HepG2 (cell line): ENCODE measurements around the gene OR6P1. TPM values are rescaled to one million over a fixed set of nuclear protein-coding genes. Genes with fewer than 3 reads are reported as not detected.

Experiments used
- ATAC-seq: fragments of 200-7000 bp; cut with Tn5 transposase; 3 replicates; pipeline ENCODE4 v1.9.1; 2020; ENCODE audit warnings: mild to moderate bottlenecking, moderate library complexity
- BruUV-seq: library from RNA; stranded (reverse); fragments of 400-500 nt; replicated peaks from 2 replicates; lab custom pipeline; 2021; lab: Mats Ljungman, UMichigan
- CTCF ChIA-PET: fragments of 300-600 bp; formaldehyde crosslinking; extraction: SDS; loops from one replicate; lab custom pipeline; 2021; ENCODE audit warnings: low total read pairs, inconsistent platforms, low intra/inter-chr PET ratio; lab: Yijun Ruan, JAX
- POLR2A ChIA-PET: fragments of 350-600 bp; sonication (Branson Sonifier 250); formaldehyde crosslinking; loops from one replicate; lab custom pipeline; 2020; ENCODE audit warnings: antibody characterized with exemption, inconsistent platforms; lab: Yijun Ruan, JAX
- DNase-seq: peaks from one replicate; pipeline ENCODE4 v3.0.0-alpha.2; 2015; ENCODE audit warnings: low spot score
- FAIRE-seq: peaks from 3 replicates; lab custom pipeline; 2011; peaks lifted over from hg19 to GRCh38; lab: Jason Lieb, UNC
- H2AFZ ChIP-seq: one replicate; pipeline ENCODE4 v1.6.1; 2011; ENCODE audit warnings: low read length, inconsistent platforms
- H3K27ac ChIP-seq: fragments of 300-600 bp; 3 replicates; pipeline ENCODE4 v1.8.0; 2011; ENCODE audit warnings: mixed run types, mild to moderate bottlenecking, mixed read lengths, low read length, inconsistent platforms; ENCODE audit not compliant: insufficient read depth; ENCODE audit errors: extremely low read length
- H3K27me3 ChIP-seq, 2 experiments: fragments of 200-600 bp in 1 of 2; 2 replicates in 1 of 2; 3 replicates in 1 of 2; pipeline versions ENCODE4 v1.6.0 to v1.8.0; 2011; ENCODE audit warnings: low read length in 2 of 2, mild to moderate bottlenecking in 2 of 2, moderate library complexity in 2 of 2, inconsistent platforms in 1 of 2; ENCODE audit not compliant: insufficient read depth in 2 of 2, control insufficient read depth in 1 of 2
- H3K36me3 ChIP-seq, 2 experiments: fragments of 200-600 bp in 1 of 2; replicated peaks in 1 of 2; 2 replicates in 1 of 2; 3 replicates in 1 of 2; pipeline versions ENCODE4 v1.5.1 to v1.8.0; 2011; ENCODE audit warnings: low read length in 2 of 2, inconsistent platforms in 1 of 2; ENCODE audit not compliant: insufficient read depth in 2 of 2, control insufficient read depth in 1 of 2
- H3K4me1 ChIP-seq: 2 replicates; pipeline ENCODE4 v1.5.1; 2012; ENCODE audit warnings: low read length, inconsistent platforms; ENCODE audit not compliant: insufficient read depth
- H3K4me2 ChIP-seq: 2 replicates; pipeline ENCODE4 v1.6.0; 2011; ENCODE audit warnings: low read depth, low read length, inconsistent platforms
- H3K4me3 ChIP-seq, 3 experiments: fragments of 200-600 bp in 1 of 3; sonication (generic), shearing (Covaris generic) in 1 of 3; replicated peaks in 1 of 3; 2 replicates each; pipeline ENCODE4 v1.5.1; 2011 to 2016; ENCODE audit warnings: low read length in 3 of 3, inconsistent platforms in 2 of 3, low read depth in 2 of 3, mild to moderate bottlenecking in 2 of 3, control low read depth in 1 of 3, mixed read lengths in 1 of 3; ENCODE audit not compliant: insufficient read depth in 1 of 3
- H3K79me2 ChIP-seq: one replicate; pipeline ENCODE4 v1.6.1; 2011; ENCODE audit warnings: low read length, inconsistent platforms; ENCODE audit not compliant: insufficient read depth
- H3K9ac ChIP-seq: 2 replicates; pipeline ENCODE4 v1.6.0; 2011; ENCODE audit warnings: mild to moderate bottlenecking, low read depth, low read length, inconsistent platforms; ENCODE audit not compliant: insufficient read depth
- H3K9me3 ChIP-seq: 2 replicates; pipeline ENCODE4 v1.5.1; 2012; ENCODE audit warnings: mild to moderate bottlenecking, low read length
- H4K20me1 ChIP-seq: 2 replicates; pipeline ENCODE4 v1.6.0; 2011; ENCODE audit warnings: inconsistent platforms, mild to moderate bottlenecking, low read length, moderate library complexity; ENCODE audit not compliant: insufficient read depth
- ATF1 ChIP-seq: IDR thresholded peaks from 2 replicates; pipeline ENCODE4 v1.6.1; 2016; ENCODE audit warnings: mild to moderate bottlenecking, control low read depth
- ESRRA ChIP-seq: sonication (generic); formaldehyde crosslinking; IDR thresholded peaks from 2 replicates; pipeline ENCODE4 v1.5.1; 2020; ENCODE audit warnings: mild to moderate bottlenecking, low read depth, missing genetic modification reagents
- GFI1 ChIP-seq: sonication (generic); formaldehyde crosslinking; IDR thresholded peaks from 2 replicates; pipeline ENCODE4 v1.5.0; 2020; ENCODE audit warnings: missing genetic modification reagents, mild to moderate bottlenecking, borderline replicate concordance
- GRHL1 ChIP-seq: sonication (generic); formaldehyde crosslinking; conservative IDR thresholded peaks from 2 replicates; pipeline ENCODE4 v1.8.0; 2022; ENCODE audit warnings: missing genetic modification reagents
- HBP1 ChIP-seq: IDR thresholded peaks from 2 replicates; pipeline ENCODE4 v1.6.1; 2016; ENCODE audit warnings: low read depth, control low read depth
- HNRNPUL1 ChIP-seq: fragments of 200-400 bp; formaldehyde crosslinking; IDR thresholded peaks from 2 replicates; pipeline ENCODE4 v1.6.1; 2017; ENCODE audit warnings: low read depth, mild to moderate bottlenecking, low read length, moderate library complexity
- IRF2 ChIP-seq: IDR thresholded peaks from 2 replicates; pipeline ENCODE4 v1.6.1; 2018; ENCODE audit warnings: missing genetic modification reagents, missing compliant biosample characterization
- MEF2D ChIP-seq: sonication (generic); formaldehyde crosslinking; IDR thresholded peaks from 2 replicates; pipeline ENCODE4 v1.5.1; 2020; ENCODE audit warnings: mild to moderate bottlenecking, missing genetic modification reagents
- SOX5 ChIP-seq: IDR thresholded peaks from 2 replicates; pipeline ENCODE4 v1.6.1; 2016; ENCODE audit warnings: borderline replicate concordance
- STAT6 ChIP-seq: sonication (generic); formaldehyde crosslinking; IDR thresholded peaks from 2 replicates; pipeline ENCODE4 v1.4.0; 2020; ENCODE audit warnings: missing genetic modification reagents, mild to moderate bottlenecking, borderline replicate concordance
- TMF1 ChIP-seq: sonication (generic); formaldehyde crosslinking; IDR thresholded peaks from 2 replicates; pipeline ENCODE4 v1.8.1; 2022; ENCODE audit warnings: low read depth, missing genetic modification reagents
- ZNF75D ChIP-seq: sonication (generic); formaldehyde crosslinking; IDR thresholded peaks from 2 replicates; pipeline ENCODE4 v1.8.1; 2023; ENCODE audit warnings: missing genetic modification reagents, mild to moderate bottlenecking, borderline replicate concordance
- WGBS: methylation state at CpG from one replicate; pipeline ENCODE4 v1.1.6; 2017; ENCODE audit warnings: low lambda C conversion rate; 5-methylcytosine and 5-hydroxymethylcytosine counted together
- in situ Hi-C: cut with HindIII; loops from 2 replicates; pipeline ENCODE4 v1.10.0; 2017; ENCODE audit warnings: low pct_unique_long_range_greater_than_20kb; ENCODE audit not compliant: extremely low pct_ligation_motif_present
- intact Hi-C: fragments of 100-400 bp; cut with micrococcal nuclease; formaldehyde crosslinking; loops from one replicate; pipeline ENCODE4 v1.10.0; 2022; ENCODE audit not compliant: unreplicated experiment
- polyA plus RNA-seq, 8 experiments: library from polyadenylated mRNA; depleted of rRNA in 3 of 8; stranded (reverse) in 7 of 8; unstranded in 1 of 8; fragments of >200 nt; fragmentation: Illumina TruSeq in 4 of 8; extraction: Trizol in 4 of 8; gene quantifications; 2 replicates each; pipeline versions ENCODE4 v1.2.1 to v1.2.3, GENCODE V29; 2011 to 2016; ENCODE audit warnings: low read depth in 4 of 8, missing spikeins in 1 of 8, mixed read lengths in 1 of 8; ENCODE audit not compliant: insufficient read depth in 1 of 8
- total RNA-seq, 5 experiments: library from RNA; depleted of rRNA; stranded (reverse); fragments of >200 nt; fragmentation: Illumina TruSeq; extraction: Trizol; gene quantifications; 2 replicates each; pipeline ENCODE4 v1.2.3, GENCODE V29; 2016; ENCODE audit warnings: low read depth in 1 of 5

Gene OR6P1
- total and polyA plus RNA-seq, 2 of the 13 experiments (the other 11 are each of a cell fraction or from before 2014, with no cell fraction given): not detected

- Histone ChIP-seq H3K79me2 (no peaks in the 10 kb centered on the region), H3K9me3 (peaks cover 75% of the 10 kb centered on the region), H3K9ac (no peak overlapping the region), H3K27me3 (no peaks in the 10 kb centered on the region; a peak in 1 of 5 replicates), H3K4me3 (no peak overlapping the region), H3K27ac (no peak overlapping the region), H4K20me1 (no peaks in the 10 kb centered on the region), H3K4me1 (no peaks in the 10 kb centered on the region), H2AFZ (no peak overlapping the region), H3K36me3 (no peaks in the 10 kb centered on the region), H3K4me2 (no peak overlapping the region)
- ChIA-PET CTCF (no interaction called here), POLR2A (no interaction called here)
- ATAC-seq: no peak
- FAIRE-seq: no peak
- 0% methylated on average over 3 of the region's 3 CpGs for WGBS
- TF ChIP-seq HBP1 (CRISPR knock-in tag) (no peak), ATF1 (CRISPR knock-in tag) (no peak), GFI1 (no peak), ZNF75D (CRISPR knock-in tag) (no peak), SOX5 (CRISPR knock-in tag) (no peak), ESRRA (CRISPR knock-in tag) (no peak), TMF1 (CRISPR knock-in tag) (no peak), HNRNPUL1 (no peak), GRHL1 (CRISPR knock-in tag) (no peak), STAT6 (no peak), IRF2 (CRISPR knock-in tag) (no peak), MEF2D (CRISPR knock-in tag) (no peak)
- intact Hi-C loops (no loop called here), in situ Hi-C loops (no loop called here)
- no peak for DNase-seq
- BruUV-seq: no TSS peak
Measured at GRCh38 chr1:158611916-158612315, 41.5 kb upstream of the OR6P1 start.
